NCI-H748 (cell line): ENCODE measurements around the gene A4GNT.
"Not testable (repeated sequence)": the region's sequence is repeated elsewhere in the genome, so short reads cannot be mapped to it uniquely, and the experiment has no call there.

ENCODE experiments used
- DNase-seq: peaks from one replicate; lab custom pipeline; 2025; ENCODE audit not compliant: unreplicated experiment; lab: John Stamatoyannopoulos, UW

Gene A4GNT

GRCh38 chr3:138132239-138132638 is at the start of gene A4GNT:
Gene A4GNT (minus strand): TSS chr3:138132390. CDS start chr3:138131256, 1,134 bp downstream.
- DNase-seq: no peak

GRCh38 chr3:138180375-138181029 is 48.3 kb upstream of the A4GNT start:
- DNase-seq: peak; percentile 63

GRCh38 chr3:138174421-138175131 is 42.4 kb upstream of the A4GNT start, which contains the start of gene DBR1:
Gene DBR1 (minus strand): TSS chr3:138174921. CDS start chr3:138174795, 126 bp downstream.
- DNase-seq: peak; percentile 85

- DNase-seq: no peak
Observed at GRCh38 chr3:138173769-138174420, 41.7 kb upstream of the A4GNT start.

GRCh38 chr3:138172625-138173024 is 40.4 kb upstream of the A4GNT start:
- no peak for DNase-seq

- no peak for DNase-seq
Observed at GRCh38 chr3:138165061-138165460, 32.9 kb upstream of the A4GNT start.

GRCh38 chr3:138157743-138158142 is 25.6 kb upstream of the A4GNT start:
- no peak for DNase-seq

- DNase-seq: no peak
Observed at GRCh38 chr3:138154534-138154933, 22.3 kb upstream of the A4GNT start.

- DNase-seq: peak; percentile 0
Observed at GRCh38 chr3:138148503-138148902, 16.3 kb upstream of the A4GNT start.

- DNase-seq: not testable (repeated sequence)
Observed at GRCh38 chr3:138142181-138142580, 10.0 kb upstream of the A4GNT start.

GRCh38 chr3:138140940-138141339 is 8.8 kb upstream of the A4GNT start:
- no peak for DNase-seq

GRCh38 chr3:138139691-138140090 is 7.5 kb upstream of the A4GNT start:
- no peak for DNase-seq

GRCh38 chr3:138137861-138138260 is 5.7 kb upstream of the A4GNT start:
- no peak for DNase-seq

GRCh38 chr3:138136201-138136600 is 4.0 kb upstream of the A4GNT start:
- no peak for DNase-seq

- DNase-seq: no peak
Observed at GRCh38 chr3:138135833-138136194, 3.6 kb upstream of the A4GNT start.

- DNase-seq: no peak
Observed at GRCh38 chr3:138135146-138135832, 3.1 kb upstream of the A4GNT start.

- no peak for DNase-seq
Observed at GRCh38 chr3:138127636-138128365, 4.4 kb downstream of the A4GNT start.

GRCh38 chr3:138125548-138126221 is 6.5 kb downstream of the A4GNT start:
- DNase-seq: no peak

- DNase-seq: no peak
Observed at GRCh38 chr3:138124706-138125355, 7.4 kb downstream of the A4GNT start.

- DNase-seq: no peak
Observed at GRCh38 chr3:138124188-138124587, 8.0 kb downstream of the A4GNT start.
